ENCODE measurements around the gene ZNF865. TPM values are rescaled to one million over a fixed set of nuclear protein-coding genes. Genes with fewer than 3 reads are reported as not detected.

The ZNF865 gene
- total and polyA plus RNA-seq, 10 of the 15 experiments (the other 5 are each of a cell fraction or from before 2014, with no cell fraction given), result 0.02 to 18.3 (median 0.90) TPM

- TF ChIP-seq ATF2 (IDR thresholded peaks at IDR 0.05; ENCODE audit: low read length) (no peak), ZNF622 (IDR thresholded peaks at IDR 0.05) (no peak)
Observed at GRCh38 chr19:55615543-55616394, 10.3 kb downstream of the ZNF865 start (continued).

GRCh38 chr19:55616395-55616875, 11.0 kb downstream of the ZNF865 start:
- CTCF ChIA-PET, result no interaction called here
- Histone ChIP-seq H3K4me1 (ENCODE audit: control insufficient read depth, insufficient read depth, low read length) (peaks cover 4% of the 10 kb centered on the region), H3K27ac (ENCODE audit: control insufficient read depth, insufficient read depth) (no peak overlapping the region), H3K9ac (ENCODE audit: control insufficient read depth, insufficient read depth, low read length) (no peak overlapping the region), H3K27me3 (replicated peaks in 1 of 2; ENCODE audit: control insufficient read depth in 2 of 2, insufficient read depth in 2 of 2, low read length in 1 of 2) (no peaks in the 10 kb centered on the region), H4K20me1 (ENCODE audit: control insufficient read depth, insufficient read depth) (peaks cover 3% of the 10 kb centered on the region; the same call in 1 of the 2 replicates), H3K4me3 (no peak overlapping the region), H2AFZ (ENCODE audit: control insufficient read depth, low read depth, low read length) (no peak overlapping the region), H3K9me3 (replicated peaks; ENCODE audit: control insufficient read depth, insufficient read depth, low read length) (no peaks in the 10 kb centered on the region; the same call in 1 of the 3 replicates), H3K36me3 (ENCODE audit: control insufficient read depth in 2 of 2, insufficient read depth in 2 of 2, low read length in 1 of 2) (peaks cover 3 to 12% of the 10 kb centered on the region in 2 experiments; a peak in 3 of 4 replicates), H3K79me2 (ENCODE audit: control insufficient read depth, insufficient read depth, low read length) (peaks cover 3% of the 10 kb centered on the region; the same call in 1 of the 2 replicates), H3K4me2 (ENCODE audit: control insufficient read depth, insufficient read depth) (no peak overlapping the region)
- intact Hi-C loops (cut with micrococcal nuclease; ENCODE audit: unreplicated experiment), result no loop called here
- RAD21 ChIA-PET (ENCODE audit: unreplicated experiment), result no interaction called here
- in situ Hi-C loops (cut with MboI), result no loop called here
- TF ChIP-seq DPF2 (IDR thresholded peaks at IDR 0.05), result no peak
- no peak for TF ChIP-seq ZSCAN29 (IDR thresholded peaks at IDR 0.05)
- TF ChIP-seq IRF4 (IDR thresholded peaks at IDR 0.05; ENCODE audit: low read depth, low read length), result no peak
- TF ChIP-seq NKRF (conservative IDR thresholded peaks at IDR 0.05), result no peak
- TF ChIP-seq MLLT1 (IDR thresholded peaks at IDR 0.05), result no peak
- no peak for TF ChIP-seq FOXK2 (IDR thresholded peaks at IDR 0.05)
- no peak for TF ChIP-seq ZBED1 (IDR thresholded peaks at IDR 0.05; ENCODE audit: borderline replicate concordance)
- TF ChIP-seq CREM (IDR thresholded peaks at IDR 0.05; ENCODE audit: low read depth), result no peak
- TF ChIP-seq CREB1 (IDR thresholded peaks at IDR 0.05; ENCODE audit: low read depth), result no peak
- TF ChIP-seq ZBTB11 (CRISPR knock-in tag; IDR thresholded peaks at IDR 0.05), result no peak
- no peak for TF ChIP-seq TBL1XR1 (IDR thresholded peaks at IDR 0.05; ENCODE audit: low read depth, low read length)
- WGBS (ENCODE audit: insufficient coverage, insufficient replicate concordance, low lambda C conversion rate, missing lambda C conversion rate), result 99% methylated on average over 15 of the region's 38 CpGs
- POLR2A ChIA-PET, result interaction anchor here (1.5 kb wide), 1 partner anchor 17 kb away, joined by 4 read pairs; the partner anchor contains the start of gene FIZ1
- DNase-seq (ENCODE audit: low read depth, low spot score), result no peak
- ATAC-seq, result no peak
- BruUV-seq (replicated peaks), result no TSS peak
- SMC1A ChIA-PET (ENCODE audit: uncharacterized antibody, unreplicated experiment), result no interaction called here
- no peak for FAIRE-seq
